H54 (cell line): ENCODE measurements around the gene SHD.
"Not testable (repeated sequence)": the region's sequence is repeated elsewhere in the genome, so short reads cannot be mapped to it uniquely, and the experiment has no call there.

Experiments
- DNase-seq: peaks from one replicate; pipeline ENCODE4 v3.0.0; 2011; ENCODE audit warnings: low spot score, mixed read lengths; ENCODE audit not compliant: insufficient read length
- FAIRE-seq: peaks from 3 replicates; lab custom pipeline; 2011; peaks lifted over from hg19 to GRCh38; lab: Jason Lieb, UNC
- POLR2A ChIP-seq: IDR thresholded peaks from 2 replicates; pipeline ENCODE4 v1.6.1; 2011; ENCODE audit warnings: low read depth, mild to moderate bottlenecking, low read length

SHD gene, protein sequence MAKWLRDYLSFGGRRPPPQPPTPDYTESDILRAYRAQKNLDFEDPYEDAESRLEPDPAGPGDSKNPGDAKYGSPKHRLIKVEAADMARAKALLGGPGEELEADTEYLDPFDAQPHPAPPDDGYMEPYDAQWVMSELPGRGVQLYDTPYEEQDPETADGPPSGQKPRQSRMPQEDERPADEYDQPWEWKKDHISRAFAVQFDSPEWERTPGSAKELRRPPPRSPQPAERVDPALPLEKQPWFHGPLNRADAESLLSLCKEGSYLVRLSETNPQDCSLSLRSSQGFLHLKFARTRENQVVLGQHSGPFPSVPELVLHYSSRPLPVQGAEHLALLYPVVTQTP

DNA sequence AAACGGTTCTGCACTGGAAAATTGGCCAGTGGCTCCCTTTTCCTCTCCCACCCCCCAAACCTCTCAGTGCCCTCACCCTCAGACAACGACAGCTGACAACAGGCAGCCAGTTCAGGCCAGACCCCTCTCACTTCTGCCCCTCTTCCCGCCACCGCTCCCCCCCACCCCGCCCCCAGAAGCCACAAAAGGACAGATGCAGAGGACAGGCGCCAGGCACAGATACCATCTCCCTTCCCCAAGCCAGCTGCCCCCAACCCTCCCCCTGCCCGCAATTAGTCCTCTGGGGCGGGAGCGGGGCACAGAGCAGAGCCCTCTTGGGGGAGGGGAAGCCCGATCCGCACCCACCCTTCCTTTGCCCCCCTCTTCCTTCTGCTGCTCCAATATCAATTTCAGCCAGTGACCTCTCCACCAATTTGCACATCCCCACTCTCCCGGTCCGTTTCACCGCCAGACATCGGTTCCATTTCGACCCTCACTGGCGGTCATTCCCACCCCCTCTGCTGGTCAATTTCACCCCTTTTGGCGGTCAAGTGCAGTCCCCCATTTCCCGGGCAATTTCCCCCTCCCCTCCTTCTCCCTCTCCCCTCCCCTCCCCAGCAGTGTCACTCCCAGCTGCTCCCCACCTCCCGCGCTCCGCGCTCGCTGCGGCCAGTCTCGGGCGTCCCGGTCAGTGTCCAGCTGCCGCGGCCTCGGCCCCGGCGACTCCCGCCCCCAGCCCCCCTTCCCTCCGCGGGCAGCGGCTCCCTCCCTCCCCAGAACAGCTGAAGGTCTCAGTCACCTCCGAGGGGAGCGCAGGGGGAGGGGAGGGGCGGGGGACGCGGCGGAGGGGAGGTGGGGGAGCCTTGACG lies at the start of gene SHD:
SHD (plus strand) TSS at position 848 of the 848 bp plus-strand sequence. CDS start 798 bp downstream, outside the sequence.
- no peak for TF ChIP-seq POLR2A
- no peak for FAIRE-seq
- no peak for DNase-seq

DNA sequence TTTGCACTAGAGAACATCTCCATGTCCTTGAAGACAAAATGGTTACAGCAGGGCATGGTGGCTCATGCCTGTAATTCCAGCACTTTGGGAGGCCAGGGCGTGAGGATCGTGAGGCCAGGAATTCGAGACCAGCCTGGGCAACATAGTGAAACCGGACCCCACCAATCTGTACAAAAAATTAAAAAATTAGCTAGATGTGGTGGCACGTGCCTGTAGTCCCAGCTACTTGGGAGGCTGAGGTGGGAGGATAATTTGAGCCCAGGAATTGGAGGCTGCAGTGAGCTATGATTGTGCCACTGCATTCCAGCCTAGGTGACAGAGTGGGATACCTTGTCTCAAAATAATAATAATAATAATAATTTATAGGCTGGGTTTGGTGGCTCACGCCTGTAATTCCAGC lies 48.8 kb upstream of the SHD start:
- DNase-seq, FAIRE-seq: not testable (repeated sequence)

DNA sequence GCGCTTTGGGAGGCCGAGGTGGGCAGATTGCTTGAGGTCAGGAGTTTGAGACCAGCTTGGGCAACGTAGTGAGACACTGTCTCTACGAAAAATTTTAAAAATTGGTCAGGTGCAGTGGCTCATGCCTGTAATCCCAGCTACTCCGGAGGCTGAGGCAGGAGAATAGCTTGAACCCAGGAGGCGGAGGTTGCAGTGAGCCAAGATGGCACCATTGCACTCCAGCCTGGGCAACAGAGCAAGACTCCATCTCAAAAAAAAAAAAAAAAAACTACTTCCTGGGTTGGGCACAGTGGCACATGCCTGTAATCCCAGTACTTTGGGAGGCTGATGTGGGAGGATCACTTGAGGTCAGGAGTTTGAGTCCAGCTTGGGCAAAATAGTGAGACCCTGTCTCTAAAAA lies 47.5 kb upstream of the SHD start:
- DNase-seq: not testable (repeated sequence)

DNA sequence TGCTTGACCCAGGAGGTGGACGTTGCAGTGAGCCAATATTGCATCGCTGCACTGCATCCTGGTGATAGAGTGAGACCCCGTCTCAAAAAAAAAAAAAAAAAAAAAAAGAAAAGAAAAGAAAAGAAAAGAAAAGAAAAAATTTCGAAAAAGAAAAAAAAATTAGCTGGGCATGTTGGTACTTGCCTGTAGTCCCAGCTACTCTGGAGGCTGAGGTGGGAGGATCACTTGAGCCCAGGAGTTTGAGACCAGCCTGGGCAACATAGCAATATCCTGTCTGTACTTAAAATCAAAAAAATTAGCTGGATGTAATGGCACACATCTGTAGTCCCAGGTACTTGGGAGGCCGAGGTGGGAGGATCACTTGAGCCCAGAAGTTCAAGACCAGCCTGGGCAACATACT lies 46.9 kb upstream of the SHD start:
- DNase-seq, FAIRE-seq: not testable (repeated sequence)

More for the DNA sequence above, 47.5 kb upstream of the SHD start:
- FAIRE-seq: not testable (repeated sequence)

DNA sequence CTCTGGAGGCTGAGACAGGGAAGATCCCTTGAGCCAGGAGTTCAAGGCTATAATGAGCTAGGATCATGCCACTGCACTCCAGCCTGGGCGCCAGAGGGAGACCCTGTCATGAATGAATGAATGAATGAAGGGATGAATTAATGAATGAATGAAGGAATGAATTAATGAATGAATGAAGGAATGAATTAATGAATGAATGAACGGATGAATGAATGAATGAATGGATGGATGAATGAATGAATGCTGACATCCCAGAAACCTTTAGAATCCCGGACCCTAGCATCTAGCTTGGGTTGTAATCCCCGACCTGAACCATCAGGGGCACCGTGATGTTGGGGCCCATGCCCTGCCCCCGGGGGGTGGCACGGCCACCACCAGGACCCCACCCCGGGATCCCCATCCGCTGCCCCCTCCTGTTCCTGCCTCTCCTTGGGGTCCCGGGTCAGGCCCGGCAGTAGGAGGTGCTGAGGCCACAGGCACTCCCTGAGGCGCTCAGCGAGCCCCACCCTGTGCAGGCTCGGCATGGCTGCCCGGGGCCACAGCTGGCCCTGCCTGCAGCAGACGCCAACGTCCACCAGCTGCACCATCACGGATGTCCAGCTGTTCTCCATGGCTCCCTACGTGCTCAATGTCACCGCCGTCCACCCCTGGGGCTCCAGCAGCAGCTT lies 46.3 kb upstream of the SHD start:
- FAIRE-seq (no peak), DNase-seq (no peak)
- no peak for TF ChIP-seq POLR2A

DNA sequence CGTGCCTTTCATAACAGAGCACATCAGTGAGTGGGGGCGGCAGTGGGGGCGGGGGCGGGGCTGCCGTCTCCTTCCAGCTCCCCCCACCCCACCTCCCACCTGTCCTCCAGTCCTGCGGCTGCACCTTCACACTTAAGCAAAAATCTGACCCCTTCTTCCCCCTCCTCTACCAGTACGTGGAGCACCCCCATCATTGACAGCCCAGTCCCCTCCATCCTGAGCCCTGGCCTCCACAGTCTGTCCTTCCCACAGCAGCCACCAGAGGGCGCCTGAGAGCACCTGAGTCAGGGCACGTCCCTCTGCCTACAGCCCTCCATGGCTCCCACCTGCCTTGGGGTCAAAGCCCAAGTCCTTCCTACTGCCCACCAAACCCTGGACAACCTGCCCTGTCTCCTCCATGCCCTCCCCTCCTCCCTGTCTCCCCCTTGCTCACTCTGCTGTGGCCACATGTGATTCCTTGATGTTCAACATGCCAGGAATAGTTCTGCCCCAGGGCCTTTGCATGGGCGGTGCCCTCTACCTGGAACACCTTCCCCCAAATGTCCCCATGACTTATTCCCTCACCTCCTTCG lies 45.7 kb upstream of the SHD start:
- DNase-seq: no peak
- no peak for FAIRE-seq
- TF ChIP-seq POLR2A: no peak

DNA sequence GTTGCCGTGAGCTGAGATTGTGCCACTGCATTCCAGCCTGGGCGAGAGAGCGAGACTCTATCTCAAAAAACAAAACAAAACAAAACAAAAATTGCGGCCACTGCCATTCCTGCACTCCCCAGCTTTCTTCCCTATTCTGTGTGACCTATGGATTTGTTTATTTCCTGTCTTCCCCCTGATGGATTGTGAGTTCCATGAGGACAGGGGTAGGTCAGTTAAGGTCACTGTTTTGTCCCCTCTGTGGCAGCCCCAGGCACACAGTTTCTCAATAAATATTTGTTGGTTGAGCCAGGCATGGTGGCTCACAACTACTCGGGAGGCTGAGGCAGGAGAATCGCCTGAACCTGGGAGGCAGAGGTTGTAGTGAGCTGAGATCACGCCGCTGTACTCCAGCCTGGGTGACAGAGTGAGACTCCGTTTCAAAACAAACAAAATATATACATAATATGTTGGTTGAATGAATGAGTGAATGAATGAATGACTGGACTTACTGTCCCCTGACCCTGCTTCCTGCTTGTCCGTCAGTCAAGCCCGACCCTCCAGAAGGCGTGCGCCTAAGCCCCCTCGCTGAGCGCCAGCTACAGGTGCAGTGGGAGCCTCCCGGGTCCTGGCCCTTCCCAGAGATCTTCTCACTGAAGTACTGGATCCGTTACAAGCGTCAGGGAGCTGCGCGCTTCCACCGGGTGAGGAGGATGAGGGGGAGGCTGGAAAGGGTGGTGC lies 44.8 kb upstream of the SHD start:
- TF ChIP-seq POLR2A: no peak

DNA sequence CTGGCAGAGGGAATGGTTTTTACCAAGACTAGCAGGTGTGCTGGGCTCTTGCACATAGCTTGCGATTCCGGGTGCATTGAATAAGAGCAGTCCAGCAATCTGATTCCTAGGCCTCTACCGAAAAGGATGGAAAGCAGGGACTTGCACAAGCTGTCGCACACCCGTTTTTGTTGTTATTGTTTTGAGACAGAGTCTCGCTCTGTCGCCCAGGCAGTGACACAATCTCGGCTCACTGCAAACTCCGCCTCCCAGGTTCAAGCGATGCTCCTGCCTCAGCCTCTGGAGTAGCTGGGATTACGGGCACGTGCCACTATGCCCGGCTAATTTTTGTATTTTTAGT lies 44.2 kb upstream of the SHD start:
- TF ChIP-seq POLR2A: no peak
- no peak for DNase-seq
- FAIRE-seq: no peak

More for the DNA sequence above, 44.8 kb upstream of the SHD start:
- DNase-seq: no peak
- no peak for FAIRE-seq

DNA sequence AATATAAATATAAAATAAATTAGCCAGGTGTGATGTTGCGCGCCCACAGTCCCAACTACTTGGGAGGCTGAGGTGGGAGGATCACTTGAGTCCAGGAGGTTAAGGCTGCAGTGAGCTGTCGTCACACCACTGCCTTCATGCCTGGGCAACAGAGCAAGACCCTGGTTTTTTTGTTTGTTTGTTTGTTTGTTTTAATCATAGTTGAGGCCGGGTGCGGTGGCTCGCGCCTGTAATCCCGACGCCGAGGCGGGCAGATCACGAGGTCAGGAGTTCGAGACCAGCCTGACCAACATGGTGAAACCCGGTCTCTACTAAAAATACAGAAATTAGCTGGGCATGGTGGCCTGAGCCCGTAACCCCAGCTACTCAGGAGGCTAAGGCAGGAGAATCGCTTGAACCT lies 41.6 kb upstream of the SHD start:
- DNase-seq, FAIRE-seq: not testable (repeated sequence)

DNA sequence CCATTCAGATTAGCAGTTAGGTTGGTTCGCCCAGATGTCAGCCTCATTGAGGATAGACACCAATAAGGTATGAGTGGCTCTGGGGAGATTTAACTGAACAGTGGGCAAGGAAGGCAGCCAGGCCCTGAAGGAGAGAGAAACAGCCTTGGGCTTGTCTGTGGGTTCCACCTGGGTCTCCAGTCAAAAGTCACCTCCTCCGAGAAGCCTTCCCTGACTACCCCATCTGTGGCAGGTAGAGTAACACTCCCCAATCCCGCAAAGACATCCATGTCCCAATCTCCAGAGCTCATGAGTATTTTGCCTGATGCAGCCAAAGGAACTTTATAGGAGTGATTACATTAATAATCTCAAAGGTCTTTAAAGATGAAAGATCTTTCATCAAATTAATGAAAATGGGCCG lies 40.2 kb upstream of the SHD start:
- FAIRE-seq: no peak
- no peak for DNase-seq
- no peak for TF ChIP-seq POLR2A

DNA sequence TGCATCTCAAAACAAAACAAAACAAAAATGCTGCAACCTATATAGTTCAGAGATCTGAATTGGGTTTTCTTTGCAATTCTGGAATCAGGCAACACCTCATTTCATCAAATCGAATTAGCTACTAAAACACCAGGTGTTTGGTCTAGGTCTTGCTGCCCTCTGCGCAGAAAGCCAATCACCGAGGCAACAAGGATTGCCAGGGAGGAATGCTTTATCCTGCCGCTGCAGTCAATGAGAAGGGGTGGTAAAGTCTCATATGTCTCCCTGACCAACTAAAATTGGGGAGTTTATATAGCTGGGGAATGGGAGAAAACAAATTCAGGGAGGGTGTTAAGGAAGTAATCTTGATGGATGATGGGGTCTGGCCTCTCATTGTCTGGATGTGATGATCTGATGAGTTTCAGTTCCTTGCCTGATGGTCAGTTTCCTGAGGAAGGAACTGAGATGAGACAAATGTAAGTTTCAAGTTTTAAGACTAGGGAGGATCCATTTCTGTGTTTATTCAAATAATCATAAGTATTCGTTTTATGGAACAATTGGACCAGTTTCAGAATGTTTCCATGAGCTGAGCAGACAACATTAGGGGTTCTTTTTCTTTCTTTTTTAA lies 37.1 kb upstream of the SHD start:
- DNase-seq (no peak), FAIRE-seq (no peak)
- TF ChIP-seq POLR2A: no peak

DNA sequence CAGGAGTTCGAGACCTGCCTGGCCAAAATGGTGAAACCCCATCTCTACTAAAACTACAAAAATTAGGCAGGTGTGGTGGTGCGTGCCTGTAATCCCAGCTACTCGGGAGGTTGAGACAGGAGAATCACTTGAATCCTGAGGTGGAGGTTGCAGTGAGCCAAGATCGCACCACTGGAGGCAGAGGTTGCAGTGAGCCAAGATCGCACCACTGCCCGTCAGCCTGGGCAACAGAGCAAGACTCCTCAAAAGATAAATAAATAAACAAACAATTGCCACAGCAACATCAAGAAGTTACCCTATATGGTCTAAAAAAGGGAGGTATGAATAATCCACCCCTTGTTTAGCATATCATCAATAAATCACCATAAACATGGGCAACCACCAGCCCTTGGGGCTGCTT lies 33.1 kb upstream of the SHD start:
- not testable (repeated sequence) for FAIRE-seq, DNase-seq
